ENCODE results near the gene PEG3. TPM values are rescaled to one million over a fixed set of nuclear protein-coding genes. Genes with fewer than 3 reads are reported as not detected.

PEG3 gene
- total and polyA plus RNA-seq, 9 of the 15 experiments (the other 6 are each of a cell fraction or from before 2014, with no cell fraction given): 0.04 to 0.40 TPM; not detected in 7

DNA sequence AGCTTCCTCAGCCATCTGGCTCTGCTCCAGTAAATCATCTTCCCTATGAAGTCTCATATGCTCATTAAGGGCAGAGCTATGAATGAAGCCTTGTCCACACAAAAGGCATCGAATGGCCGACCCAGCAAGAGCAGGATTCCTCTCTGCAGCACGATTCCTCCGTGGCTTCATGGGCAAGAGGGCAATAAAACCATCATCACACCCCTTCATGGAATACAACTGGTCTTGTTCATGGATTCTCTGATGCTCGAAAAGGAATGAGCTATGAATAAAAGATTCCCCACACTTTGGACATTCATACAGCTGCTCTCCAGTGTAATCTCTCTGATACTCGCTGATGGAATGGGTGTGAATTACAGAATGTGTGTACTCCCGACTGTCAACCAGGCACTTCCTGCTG lies 25.9 kb downstream of the PEG3 start:
- POLR2A ChIA-PET: no interaction called here
- no peak for FAIRE-seq

DNA sequence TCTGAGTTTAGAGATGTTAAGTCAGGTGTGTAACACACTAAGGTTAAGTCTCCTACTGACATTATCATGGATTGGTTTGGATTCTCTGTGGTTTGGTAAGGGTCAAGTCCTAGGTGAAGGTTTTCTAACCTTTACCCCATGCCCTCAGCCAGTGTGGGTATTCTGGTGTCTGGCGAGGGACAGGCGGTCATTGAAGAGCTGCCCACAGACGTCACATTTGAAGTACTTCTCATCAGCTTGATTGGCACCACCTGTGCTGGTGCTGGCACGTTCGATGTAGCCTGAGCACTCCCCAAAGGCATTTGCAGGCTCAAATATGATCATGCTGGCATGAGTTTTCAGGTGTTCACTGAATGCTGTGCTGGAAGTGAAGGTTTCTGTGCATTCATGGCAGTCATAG lies 27.0 kb downstream of the PEG3 start:
- ATAC-seq: no peak
- intact Hi-C loops (cut with micrococcal nuclease): no loop called here
- no peaks in the 10 kb centered on the region for H3K36me3 ChIP-seq (ENCODE audit: control insufficient read depth, insufficient read depth, low read length)
- H3K9me1 ChIP-seq (ENCODE audit: control insufficient read depth, insufficient read depth, low read length): no peaks in the 10 kb centered on the region
- CTCF ChIA-PET (ENCODE audit: low intra/inter-chr PET ratio): no interaction called here
- H3K4me2 ChIP-seq (ENCODE audit: insufficient read depth, low read length): no peak overlapping the region
- no peak for FAIRE-seq
- 1% methylated on average over 5 of the region's 5 CpGs for WGBS (ENCODE audit: insufficient coverage, low coverage, missing lambda C conversion rate)
- BruUV-seq (replicated peaks): no TSS peak
- H3K9me3 ChIP-seq (replicated peaks; ENCODE audit: control insufficient read depth, insufficient read depth, low read depth, low read length): 0 out of 2 replicates have a peak, but pooled peaks cover under 1% of the 10 kb centered on the region
- no peak for DNase-seq (ENCODE audit: extremely low read depth in 1 of 4, low spot score in 3 of 4)
- no peak overlapping the region for H3K27ac ChIP-seq (ENCODE audit: extremely low read depth, low read depth, low read length)
- no peaks in the 10 kb centered on the region for H3K4me1 ChIP-seq (replicated peaks in 1 of 2; ENCODE audit: control insufficient read depth in 2 of 2, insufficient read depth in 2 of 2, low read length in 2 of 2)
- POLR2A ChIA-PET: no interaction called here
- no peak overlapping the region for H2AFZ ChIP-seq (ENCODE audit: low read depth, low read length)
- TF ChIP-seq PURB (CRISPR knock-in tag; IDR thresholded peaks at IDR 0.05; ENCODE audit: low read depth) (no peak), DIDO1 (tag; IDR thresholded peaks at IDR 0.05; ENCODE audit: low read depth) (no peak), CTCFL (IDR thresholded peaks at IDR 0.05; ENCODE audit: borderline replicate concordance, insufficient read depth, low read depth, low read length, poor library complexity, severe bottlenecking) (no peak)
- H3K27me3 ChIP-seq (ENCODE audit: control insufficient read depth in 2 of 2, insufficient read depth in 2 of 2, low read length in 2 of 2): no peaks in the 10 kb centered on the region
- H3K79me2 ChIP-seq (ENCODE audit: control insufficient read depth, insufficient read depth, low read length): no peaks in the 10 kb centered on the region
- H3K9ac ChIP-seq (ENCODE audit: insufficient read depth in 1 of 2, low read depth in 2 of 2, low read length in 2 of 2): no peak overlapping the region
- in situ Hi-C loops (cut with MboI): no loop called here
- no peak overlapping the region for H3K4me3 ChIP-seq
- no peaks in the 10 kb centered on the region for H4K20me1 ChIP-seq (replicated peaks; ENCODE audit: control insufficient read depth, insufficient read depth, low read length)

More for the DNA sequence above, 25.9 kb downstream of the PEG3 start:
- Histone ChIP-seq H3K27ac (ENCODE audit: extremely low read depth, low read depth, low read length) (no peak overlapping the region), H3K9me1 (ENCODE audit: control insufficient read depth, insufficient read depth, low read length) (no peaks in the 10 kb centered on the region), H3K9ac (ENCODE audit: insufficient read depth in 1 of 2, low read depth in 2 of 2, low read length in 2 of 2) (no peak overlapping the region), H2AFZ (ENCODE audit: low read depth, low read length) (no peak overlapping the region), H3K4me3 (no peak overlapping the region), H3K4me2 (ENCODE audit: insufficient read depth, low read length) (no peak overlapping the region), H3K79me2 (ENCODE audit: control insufficient read depth, insufficient read depth, low read length) (no peaks in the 10 kb centered on the region), H3K9me3 (replicated peaks; ENCODE audit: control insufficient read depth, insufficient read depth, low read depth, low read length) (no peaks in the 10 kb centered on the region), H4K20me1 (replicated peaks; ENCODE audit: control insufficient read depth, insufficient read depth, low read length) (no peaks in the 10 kb centered on the region), H3K4me1 (replicated peaks in 1 of 2; ENCODE audit: control insufficient read depth in 2 of 2, insufficient read depth in 2 of 2, low read length in 2 of 2) (no peaks in the 10 kb centered on the region), H3K27me3 (ENCODE audit: control insufficient read depth in 2 of 2, insufficient read depth in 2 of 2, low read length in 2 of 2) (no peaks in the 10 kb centered on the region), H3K36me3 (ENCODE audit: control insufficient read depth, insufficient read depth, low read length) (no peaks in the 10 kb centered on the region)
- intact Hi-C loops (cut with micrococcal nuclease): no loop called here
- DNase-seq (ENCODE audit: extremely low read depth in 1 of 4, low spot score in 3 of 4) (no peak), ATAC-seq (no peak)
- no TSS peak for BruUV-seq (replicated peaks)
- 0% methylated on average over 7 of the region's 7 CpGs for WGBS (ENCODE audit: insufficient coverage, low coverage, missing lambda C conversion rate)
- in situ Hi-C loops (cut with MboI): no loop called here
- no peak for TF ChIP-seq PHF21A (IDR thresholded peaks at IDR 0.05; ENCODE audit: borderline replicate concordance, low read depth)
- TF ChIP-seq DIDO1 (tag; IDR thresholded peaks at IDR 0.05; ENCODE audit: low read depth): no peak
- CTCF ChIA-PET (ENCODE audit: low intra/inter-chr PET ratio): no interaction called here
